LHCN-M2 (cell line): ENCODE measurements around the gene TFF3. TPM values are rescaled to one million over a fixed set of nuclear protein-coding genes. Genes with fewer than 3 reads are reported as not detected.

Experiments
- DNase-seq: peaks from one replicate; pipeline ENCODE4 v3.0.0-alpha.2; 2012; ENCODE audit warnings: low read depth
- total RNA-seq: library from RNA; depleted of rRNA; stranded (reverse); fragments of >200 nt; gene quantifications from 2 replicates; pipeline ENCODE4 v1.2.3, GENCODE V29; 2014

The TFF3 gene
- total RNA-seq, 1 experiment from 2014 or later: not detected

- no peak for DNase-seq
Observed at GRCh38 chr21:42346866-42347600, 31.8 kb upstream of the TFF3 start.

DNA sequence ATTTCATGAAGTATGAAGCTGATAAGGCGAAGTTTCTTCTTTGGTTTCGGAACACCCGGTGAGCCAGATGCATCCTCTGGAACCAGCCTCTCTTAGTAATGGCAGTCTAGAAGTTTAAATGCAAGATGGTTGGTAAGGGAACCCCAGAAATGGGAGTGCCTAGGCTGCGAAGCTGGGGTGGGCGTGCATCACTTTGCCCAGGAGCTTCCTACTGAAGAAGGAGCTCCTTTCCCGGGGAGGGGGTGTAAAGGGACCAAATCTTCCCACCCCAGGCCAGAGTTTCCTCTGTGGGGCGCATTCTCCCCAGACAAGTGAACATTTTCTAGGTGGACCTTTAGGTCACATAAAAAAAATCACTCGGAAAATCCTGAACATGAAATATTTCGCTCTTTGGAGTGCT lies 31.2 kb upstream of the TFF3 start:
- DNase-seq: no peak

- DNase-seq: no peak
Observed at GRCh38 chr21:42344631-42345030, 29.4 kb upstream of the TFF3 start.

DNA sequence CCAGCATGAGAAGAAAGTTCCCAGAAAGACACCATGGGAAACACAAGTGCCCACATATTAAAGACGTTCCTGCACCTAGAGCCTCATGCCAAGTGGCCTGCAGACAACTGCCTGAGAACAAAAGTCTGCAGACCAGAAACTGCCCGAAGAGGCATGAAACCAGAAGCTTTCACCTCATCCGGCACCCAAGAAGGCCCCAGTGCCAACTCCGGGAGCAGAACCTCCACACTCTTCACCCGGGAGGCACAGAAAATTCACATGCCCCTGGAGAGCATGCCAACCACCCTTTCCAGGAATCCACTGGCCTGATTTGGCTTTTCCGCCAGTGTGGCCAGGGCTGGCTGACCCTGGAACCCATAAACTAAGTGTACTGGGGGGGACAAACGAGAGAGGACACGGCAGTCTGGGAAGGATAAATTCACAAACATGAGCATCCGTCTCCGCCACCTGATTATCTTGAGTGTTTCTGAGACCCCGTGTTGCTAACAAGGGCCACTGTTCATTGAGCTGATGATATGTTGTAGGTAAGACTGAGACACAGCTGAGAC lies 28.8 kb upstream of the TFF3 start:
- DNase-seq: no peak

- no peak for DNase-seq
Observed at GRCh38 chr21:42343556-42343955, 28.3 kb upstream of the TFF3 start.

DNA sequence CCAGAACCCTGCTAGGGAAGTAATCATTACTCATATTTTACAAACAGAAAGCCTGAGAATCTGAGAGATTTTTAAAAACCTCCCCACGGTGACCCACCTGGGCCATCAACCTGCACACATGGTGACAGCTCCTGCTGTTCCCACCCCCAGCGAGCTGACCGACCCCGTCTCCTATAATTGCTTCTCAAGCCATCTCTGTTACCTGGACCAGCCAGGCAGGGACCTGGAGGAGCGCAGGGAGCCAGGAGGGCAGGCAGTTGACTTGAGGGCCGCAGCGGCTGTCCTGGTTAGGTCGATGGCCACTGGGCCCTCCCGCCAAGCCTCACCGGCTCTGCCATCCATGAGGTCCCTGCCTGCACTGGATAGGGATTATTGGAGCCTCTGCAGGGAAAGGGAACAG lies 27.9 kb upstream of the TFF3 start:
- no peak for DNase-seq

- no peak for DNase-seq
Observed at GRCh38 chr21:42341776-42342542, 26.8 kb upstream of the TFF3 start.

DNA sequence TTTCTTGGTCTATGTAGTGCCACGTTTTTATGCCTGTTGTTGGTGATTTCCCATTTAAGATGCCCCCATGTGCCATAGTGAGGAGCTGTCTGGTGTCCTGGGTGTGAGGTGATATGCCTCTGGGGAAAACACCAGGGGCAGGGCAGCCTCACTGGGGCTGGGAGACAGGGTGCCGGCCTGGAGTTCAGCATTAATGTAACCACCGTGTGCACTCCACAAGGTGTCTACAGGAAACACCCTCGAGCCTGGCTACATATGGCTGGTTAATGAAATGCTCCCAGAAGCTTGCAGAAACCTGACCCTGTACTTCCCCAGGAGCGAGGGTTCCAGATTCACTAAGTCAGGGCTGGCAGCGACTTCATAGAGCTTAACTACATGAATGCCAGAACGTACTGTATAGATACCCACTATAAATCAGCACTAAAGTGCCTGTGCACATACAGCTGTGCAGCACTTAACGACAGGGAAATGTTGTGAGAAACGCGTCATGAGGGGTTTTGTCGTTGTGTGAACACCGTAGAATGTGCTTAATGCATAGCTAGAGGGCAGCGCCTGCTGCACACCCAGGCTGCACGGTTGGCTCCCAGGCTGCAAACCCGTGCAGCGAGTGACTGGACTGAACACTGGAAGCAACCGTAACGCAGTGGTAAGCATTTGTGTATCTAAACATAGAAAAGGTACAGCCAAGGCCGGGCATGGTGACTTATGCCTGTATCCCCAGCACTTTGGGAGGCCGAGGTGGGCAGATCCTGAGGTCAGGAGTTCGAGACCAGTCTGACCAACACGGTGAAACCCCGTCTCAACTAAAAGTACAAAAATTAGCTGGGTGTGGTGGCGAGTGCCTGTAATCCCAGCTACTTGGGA lies 25.2 kb upstream of the TFF3 start:
- no peak for DNase-seq

DNA sequence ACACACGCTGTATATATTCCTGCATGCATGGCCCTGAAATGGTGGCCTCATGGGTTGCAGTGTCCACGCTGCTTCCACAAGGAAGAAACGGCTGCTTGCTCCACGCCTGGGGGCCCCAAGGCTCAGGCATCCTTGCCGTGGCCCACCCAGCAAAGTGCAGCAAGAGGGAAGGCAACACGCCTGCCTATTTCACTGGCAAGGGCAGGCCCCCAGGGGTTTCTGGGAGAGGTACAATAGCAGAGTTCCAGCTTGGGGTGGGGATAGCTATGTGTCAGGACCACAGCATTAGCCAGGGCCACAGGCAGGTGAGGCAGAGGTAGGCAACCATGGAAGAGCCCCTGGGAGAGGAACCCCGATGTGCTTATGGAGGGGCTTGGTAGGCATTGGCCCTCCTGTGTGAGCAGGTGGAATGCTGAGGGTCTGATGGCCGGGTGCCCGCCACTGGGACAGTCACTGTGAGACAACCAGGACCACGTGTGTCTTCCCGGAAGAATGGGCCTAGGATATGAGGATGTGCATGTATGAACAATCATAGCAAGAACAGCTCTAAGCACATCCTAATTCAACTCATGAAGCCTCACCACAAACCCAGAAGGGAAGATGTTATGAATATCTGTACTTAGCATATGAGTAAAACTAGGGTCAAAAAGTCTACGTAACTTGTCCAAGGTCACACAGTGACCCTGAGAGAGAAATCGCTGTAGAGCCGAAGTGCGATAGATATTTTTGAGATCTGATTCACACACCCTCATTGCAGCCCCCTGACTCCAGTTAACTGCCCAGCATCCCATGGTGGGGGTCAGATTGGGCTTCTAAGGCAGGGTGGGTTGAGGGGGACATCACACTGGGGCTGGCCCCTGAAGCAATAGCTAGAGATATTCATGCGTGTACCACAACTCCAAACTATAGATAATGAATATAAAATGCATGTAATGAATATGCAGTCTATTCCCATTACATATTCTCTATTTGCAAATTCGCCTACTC lies 23.8 kb upstream of the TFF3 start:
- DNase-seq: no peak

DNA sequence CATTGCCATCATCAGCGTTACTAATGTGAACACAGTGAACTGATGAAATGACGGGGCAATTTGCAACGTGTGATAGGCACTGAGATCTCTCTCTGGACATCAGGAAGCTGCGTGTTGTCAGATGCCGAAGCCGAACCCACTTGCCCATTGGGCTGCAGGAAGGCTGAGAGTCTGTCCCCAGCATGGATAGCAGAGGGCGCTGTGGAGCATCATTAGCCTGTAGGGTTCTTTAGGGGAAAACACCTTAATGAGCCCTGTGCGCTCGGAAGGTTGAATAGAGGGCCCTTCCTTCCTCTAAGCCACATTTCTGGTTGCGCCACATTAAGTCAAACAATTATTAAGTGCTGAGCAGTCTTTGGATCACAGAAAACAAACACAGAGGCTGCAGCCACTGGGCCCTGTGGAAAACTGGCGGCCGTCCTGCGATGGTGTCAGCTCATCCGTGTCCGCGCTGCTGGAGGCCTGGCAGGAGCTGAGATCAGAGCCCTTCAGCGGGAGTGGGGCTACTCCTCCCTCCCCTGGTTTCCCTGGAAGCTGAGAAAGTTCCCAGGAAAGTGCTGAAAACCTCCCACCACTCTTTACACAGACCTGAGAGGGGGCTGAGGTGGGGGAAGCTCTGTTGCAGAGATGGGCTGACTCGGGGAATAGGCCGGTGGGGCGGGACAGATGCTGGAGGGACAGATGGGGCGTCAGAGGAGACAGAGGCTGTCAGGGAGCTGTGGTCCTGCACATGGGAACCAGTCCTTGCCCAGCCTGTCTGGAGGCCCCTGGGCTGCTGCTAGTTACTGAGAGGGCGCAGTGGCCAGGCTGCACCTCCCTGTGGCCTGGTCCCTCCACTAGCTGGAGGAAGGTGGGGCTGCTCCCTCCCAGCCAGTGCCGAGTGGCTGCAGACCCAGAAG lies 22.9 kb upstream of the TFF3 start:
- peak; percentile 1 for DNase-seq

DNA sequence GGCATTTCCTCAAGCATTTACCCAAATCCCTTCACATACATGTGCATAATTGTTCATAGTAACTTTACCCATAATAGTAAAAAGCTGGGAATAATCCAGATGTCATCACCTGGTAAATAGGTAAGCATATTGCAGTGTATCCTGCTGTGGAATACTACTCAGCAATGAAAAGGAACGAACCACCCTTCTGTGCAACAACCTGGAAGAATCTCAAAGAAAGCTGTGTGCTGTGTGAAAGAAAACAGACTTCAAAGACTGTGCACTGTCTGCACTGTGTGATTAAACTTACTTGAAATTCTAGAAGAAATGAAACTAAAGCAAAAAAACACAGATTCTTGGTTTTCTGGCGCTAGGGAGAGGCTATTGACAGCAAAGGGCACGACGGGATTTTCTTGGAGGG lies 22.1 kb upstream of the TFF3 start:
- no peak for DNase-seq

DNA sequence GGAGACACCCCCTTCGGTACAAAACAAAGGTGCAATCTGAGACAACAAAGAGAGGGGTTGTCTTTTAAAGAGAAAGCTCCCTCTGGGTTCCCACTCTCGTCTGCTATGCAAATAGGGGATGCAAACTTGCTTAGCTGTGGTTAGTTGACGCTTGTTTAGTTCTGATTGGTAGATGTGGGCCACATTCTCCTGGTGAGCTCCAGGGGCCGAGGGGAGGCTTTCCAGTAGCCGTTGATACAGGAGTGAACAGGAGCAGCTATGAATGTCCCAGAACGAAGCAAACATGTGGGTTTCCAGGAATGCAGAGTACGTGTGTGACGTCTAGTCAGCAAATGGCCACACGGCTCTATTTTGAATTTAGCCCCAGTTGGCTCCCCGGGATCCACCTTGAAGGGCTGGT lies 20.8 kb upstream of the TFF3 start:
- DNase-seq: no peak

- no peak for DNase-seq
Observed at GRCh38 chr21:42332557-42333317, 17.5 kb upstream of the TFF3 start.

DNA sequence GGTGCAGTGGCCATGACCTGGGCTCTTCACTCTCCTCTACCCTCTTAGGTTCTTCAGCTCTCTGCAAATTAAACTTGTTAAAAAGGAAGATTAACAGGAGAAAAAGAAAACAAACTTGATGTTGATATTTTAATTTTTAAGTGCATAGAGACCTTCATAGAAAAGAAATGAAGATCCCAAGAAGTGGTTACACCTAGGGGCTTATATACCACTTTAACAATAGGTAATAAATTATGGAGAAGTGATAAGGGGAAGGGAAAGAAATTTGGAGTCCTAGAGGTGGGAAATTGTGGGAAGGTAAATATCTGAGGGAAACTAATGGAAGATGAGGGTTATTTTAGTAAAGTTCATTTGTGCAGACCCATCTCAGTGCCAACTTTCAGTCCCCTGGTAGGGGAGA lies 16.5 kb upstream of the TFF3 start:
- DNase-seq: no peak

DNA sequence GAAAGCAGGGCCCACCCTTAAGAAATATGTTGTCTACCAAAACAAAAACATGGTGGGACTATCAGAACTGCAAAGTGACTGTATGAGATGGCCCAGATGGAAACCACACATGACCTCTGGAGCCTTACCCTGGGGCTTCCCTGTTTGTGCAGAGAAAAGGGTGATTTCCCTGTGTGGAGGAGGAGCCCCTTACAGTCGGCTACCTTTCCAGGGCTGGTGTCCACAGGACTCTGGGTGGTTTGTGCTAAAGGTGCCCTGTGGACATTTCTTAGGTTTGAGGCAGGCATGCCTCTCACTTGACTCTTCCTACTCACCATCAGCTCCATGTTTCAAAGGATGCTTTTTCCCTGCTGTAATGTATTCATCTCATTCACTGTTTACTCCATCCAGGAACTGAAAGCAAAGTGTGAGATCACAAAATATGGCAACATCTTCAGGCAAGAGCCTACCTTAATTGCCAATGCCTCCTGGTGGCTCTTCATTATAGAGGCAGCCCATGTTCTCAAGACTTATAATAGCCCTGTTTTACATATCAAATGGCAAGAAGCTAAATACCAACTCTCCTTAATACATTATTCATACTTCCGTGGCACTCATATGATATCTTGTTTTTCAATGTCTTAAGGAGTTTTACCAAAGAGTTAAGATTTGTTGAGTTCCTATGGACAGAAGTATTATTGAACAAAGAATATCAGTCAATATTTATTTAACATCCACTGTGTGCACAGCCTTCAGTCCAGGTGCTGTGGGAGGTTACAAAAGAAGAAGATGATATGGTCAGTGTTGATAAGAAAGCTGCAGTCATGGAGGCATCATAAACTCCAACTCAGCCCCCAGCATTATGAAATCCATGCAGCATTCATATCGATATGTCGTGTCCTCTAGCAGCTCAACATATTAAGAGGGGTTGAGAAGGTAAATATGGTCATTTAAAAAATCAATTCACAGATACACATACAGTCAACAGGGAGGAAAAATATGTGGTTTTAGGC lies 15.5 kb upstream of the TFF3 start:
- no peak for DNase-seq

DNA sequence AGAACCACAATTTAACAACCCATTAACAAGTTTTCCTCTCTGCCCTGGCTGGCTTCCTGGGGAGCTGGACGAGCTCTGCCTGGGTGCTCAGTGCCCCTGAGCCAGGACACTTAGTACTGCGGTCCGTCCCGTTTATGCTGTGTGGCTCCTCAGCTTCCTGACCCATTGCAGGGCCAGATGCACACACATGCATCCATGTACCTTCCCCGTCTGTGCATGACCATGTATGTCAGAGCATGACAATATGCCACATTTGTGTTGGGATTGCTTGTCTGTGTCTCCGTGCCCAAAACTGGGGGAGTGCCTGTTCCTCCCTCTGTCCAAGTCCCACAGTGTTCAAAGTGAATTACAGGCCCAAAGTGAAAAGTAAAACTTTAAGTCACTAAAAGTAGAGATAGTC lies 9.7 kb upstream of the TFF3 start:
- no peak for DNase-seq

GRCh38 chr21:42321845-42322244 lies 6.6 kb upstream of the TFF3 start:
- DNase-seq: no peak

GRCh38 chr21:42321231-42321630 lies 6.0 kb upstream of the TFF3 start:
- no peak for DNase-seq
